Endothelial cell of umbilical vein (primary cell): ENCODE measurements around the gene RNF25. TPM values are rescaled to one million over a fixed set of nuclear protein-coding genes. Genes with fewer than 3 reads are reported as not detected.
A peak's percentile ranks its signal among the peaks of the same experiment; 100 is the strongest.

ENCODE experiments used
- Bru-seq: library from RNA; stranded (reverse); fragments of 400-500 nt; gene quantifications from one replicate; lab custom pipeline; 2021; lab: Mats Ljungman, UMichigan
- BruChase-seq, 2 experiments: library from RNA; stranded (reverse); fragments of 400-500 nt; gene quantifications; one replicate each; lab custom pipeline; 2021; lab: Mats Ljungman, UMichigan
- BruUV-seq: library from RNA; stranded (reverse); fragments of 400-500 nt; replicated peaks from 2 replicates; lab custom pipeline; 2021; lab: Mats Ljungman, UMichigan
- CTCF ChIA-PET: fragments of 300-600, 350-600 bp; sonication (Branson Sonifier 250); formaldehyde crosslinking; loops from one replicate; lab custom pipeline; 2021; ENCODE audit warnings: antibody characterized with exemption, inconsistent platforms; lab: Charles Lee
- POLR2A ChIA-PET: fragments of 300-600, 350-600 bp; sonication (Branson Sonifier 250); formaldehyde crosslinking; loops from one replicate; lab custom pipeline; 2021; ENCODE audit warnings: antibody characterized with exemption, inconsistent platforms; lab: Charles Lee
- DNase-seq: peaks from one replicate; pipeline ENCODE4 v3.0.0-alpha.2; 2011; ENCODE audit warnings: low read depth, low spot score
- FAIRE-seq: peaks from 2 replicates; lab custom pipeline; 2011; peaks lifted over from hg19 to GRCh38; lab: Jason Lieb, UNC
- H2AFZ ChIP-seq: 2 replicates; pipeline ENCODE4 v1.6.0; 2012; ENCODE audit warnings: low read depth, low read length, control low read depth, inconsistent platforms
- H3K27ac ChIP-seq: 2 replicates; pipeline ENCODE4 v1.5.1; 2011; ENCODE audit warnings: low read depth, mild to moderate bottlenecking, control low read depth, low read length, moderate library complexity; ENCODE audit not compliant: insufficient read depth
- H3K27me3 ChIP-seq, 2 experiments: 2 replicates each; pipeline versions ENCODE4 v1.6.0 to v1.6.1; 2011; ENCODE audit warnings: low read length in 2 of 2, mixed read lengths in 1 of 2; ENCODE audit not compliant: control insufficient read depth in 2 of 2, insufficient read depth in 2 of 2
- H3K36me3 ChIP-seq, 2 experiments: 2 replicates in 1 of 2; 3 replicates in 1 of 2; pipeline ENCODE4 v1.5.1; 2011; ENCODE audit warnings: low read length in 2 of 2, mild to moderate bottlenecking in 1 of 2, moderate library complexity in 1 of 2; ENCODE audit not compliant: control insufficient read depth in 2 of 2, insufficient read depth in 2 of 2; ENCODE audit errors: extremely low read depth in 1 of 2
- H3K4me1 ChIP-seq: 3 replicates; pipeline ENCODE4 v1.5.1; 2011; ENCODE audit warnings: mild to moderate bottlenecking, low read length; ENCODE audit not compliant: control insufficient read depth, insufficient read depth; ENCODE audit errors: extremely low read depth
- H3K4me2 ChIP-seq: 2 replicates; pipeline ENCODE4 v1.6.1; 2011; ENCODE audit warnings: low read length, control low read depth, mixed read lengths; ENCODE audit not compliant: insufficient read depth
- H3K4me3 ChIP-seq, 3 experiments: fragments of 200-600 bp in 1 of 3; sonication (generic), shearing (Covaris generic) in 1 of 3; replicated peaks in 1 of 3; 2 replicates each; pipeline ENCODE4 v1.5.1; 2011 to 2016; ENCODE audit warnings: control low read depth in 3 of 3, low read length in 3 of 3, mild to moderate bottlenecking in 2 of 3, inconsistent platforms in 1 of 3, low read depth in 1 of 3, moderate library complexity in 1 of 3; ENCODE audit not compliant: insufficient read depth in 1 of 3
- H3K79me2 ChIP-seq: 2 replicates; pipeline ENCODE4 v1.6.0; 2012; ENCODE audit warnings: low read length, inconsistent platforms; ENCODE audit not compliant: control insufficient read depth, insufficient read depth
- H3K9ac ChIP-seq: replicated peaks from 2 replicates; pipeline ENCODE3; 2011; ENCODE audit warnings: low read length, control low read depth; ENCODE audit not compliant: insufficient read depth; ENCODE audit errors: extremely low read depth
- H3K9me1 ChIP-seq: replicated peaks from 3 replicates; pipeline ENCODE4 v1.6.0; 2011; ENCODE audit warnings: mild to moderate bottlenecking, low read length; ENCODE audit not compliant: control insufficient read depth, insufficient read depth; ENCODE audit errors: extremely low read depth
- H3K9me3 ChIP-seq: replicated peaks from 2 replicates; pipeline ENCODE4 v1.5.1; 2012; ENCODE audit warnings: low read length, inconsistent platforms; ENCODE audit not compliant: control insufficient read depth, insufficient read depth
- H4K20me1 ChIP-seq: replicated peaks from 2 replicates; pipeline ENCODE3; 2011; ENCODE audit warnings: mild to moderate bottlenecking, low read length; ENCODE audit not compliant: control insufficient read depth, insufficient read depth; ENCODE audit errors: extremely low read depth
- MAX ChIP-seq: IDR thresholded peaks from 2 replicates; pipeline ENCODE4 v1.6.1; 2011; ENCODE audit not compliant: insufficient read depth, insufficient read length
- MYC ChIP-seq: IDR thresholded peaks from one replicate; pipeline ENCODE4 v1.6.1; 2011; ENCODE audit warnings: mild to moderate bottlenecking, low read depth, low read length
- POLR2A ChIP-seq: IDR thresholded peaks from 2 replicates; pipeline ENCODE4 v1.6.1; 2012; ENCODE audit warnings: low read depth, mild to moderate bottlenecking, control low read depth, low read length
- POLR2AphosphoS5 ChIP-seq: IDR thresholded peaks from 2 replicates; pipeline ENCODE4 v1.6.1; 2012; ENCODE audit warnings: low read depth, mild to moderate bottlenecking, control low read depth, low read length, moderate library complexity; ENCODE audit not compliant: insufficient read depth
- dilution Hi-C: fragments of 300-500 bp; cut with MboI; formaldehyde crosslinking; loops from one replicate; pipeline ENCODE4 v1.15.0; 2019; ENCODE audit warnings: low sequenced_read_pairs; ENCODE audit not compliant: extremely low pct_ligation_motif_present
- intact Hi-C: fragments of 100-400 bp; cut with micrococcal nuclease; formaldehyde crosslinking; loops from one replicate; pipeline ENCODE4 v1.10.0; 2022
- long read RNA-seq: library from polyadenylated mRNA; stranded (forward); transcript quantifications from one replicate; pipeline ENCODE4 v2.0.0, GENCODE V29; 2021
- polyA minus RNA-seq, 3 experiments: library from RNA; depleted of rRNA, polyadenylated mRNA; stranded (reverse); fragments of >200 nt; gene quantifications; 1 replicate in 1 of 3; 2 replicates in 2 of 3; pipeline ENCODE4 v1.2.3, GENCODE V29; 2011
- polyA plus RNA-seq, 4 experiments: library from polyadenylated mRNA; depleted of rRNA in 3 of 4; stranded (reverse) in 3 of 4; unstranded in 1 of 4; fragments of >200 nt; gene quantifications; 2 replicates each; pipeline versions ENCODE4 v1.2.1 to v1.2.3, GENCODE V29; 2011 to 2012; ENCODE audit warnings: missing spikeins in 1 of 4
- total RNA-seq: library from RNA; stranded (reverse); gene quantifications from 2 replicates; pipeline ENCODE4 v1.2.3, GENCODE V29; 2021

RNF25 gene
- total RNA-seq = 38.2 and 39.1 TPM in 2 replicates
- polyA plus RNA-seq = 54.7 and 61.1 TPM in 2 replicates
- polyA plus RNA-seq (2011; cell fraction: cytosol; rRNA removed) = 67.3 and 69.1 TPM in 2 replicates
- polyA plus RNA-seq (2011; cell fraction: nucleus; rRNA removed) = 54.8 and 60.0 TPM in 2 replicates
- polyA plus RNA-seq (2012) = 33.9 and 41.6 TPM in 2 replicates
- 67.1 and 82.5 TPM in 2 replicates for polyA minus RNA-seq
- polyA minus RNA-seq (2011; cell fraction: cytosol; rRNA and poly(A)+ RNA removed) = 15.6 TPM
- 11.4 and 17.1 TPM in 2 replicates for polyA minus RNA-seq (2011; cell fraction: nucleus; rRNA and poly(A)+ RNA removed)
- Bru-seq, nascent RNA = percentile 78 among the genes with signal in this experiment
- percentile 73 among the genes with signal in this experiment for BruChase-seq, experiment 1, labeled RNA remaining after a 6-hour chase
- BruChase-seq, experiment 2, labeled RNA remaining after a 2-hour chase = percentile 75 among the genes with signal in this experiment
- long read RNA-seq, transcript RNF25-201 (10 exons, 1,914 nt) = major isoform, 36 of 64 reads
- long read RNA-seq, partial matches to known transcripts = 3 of 64 reads
- long read RNA-seq, other reads (novel, unspliced or antisense) = 23 of 64 reads

DNA sequence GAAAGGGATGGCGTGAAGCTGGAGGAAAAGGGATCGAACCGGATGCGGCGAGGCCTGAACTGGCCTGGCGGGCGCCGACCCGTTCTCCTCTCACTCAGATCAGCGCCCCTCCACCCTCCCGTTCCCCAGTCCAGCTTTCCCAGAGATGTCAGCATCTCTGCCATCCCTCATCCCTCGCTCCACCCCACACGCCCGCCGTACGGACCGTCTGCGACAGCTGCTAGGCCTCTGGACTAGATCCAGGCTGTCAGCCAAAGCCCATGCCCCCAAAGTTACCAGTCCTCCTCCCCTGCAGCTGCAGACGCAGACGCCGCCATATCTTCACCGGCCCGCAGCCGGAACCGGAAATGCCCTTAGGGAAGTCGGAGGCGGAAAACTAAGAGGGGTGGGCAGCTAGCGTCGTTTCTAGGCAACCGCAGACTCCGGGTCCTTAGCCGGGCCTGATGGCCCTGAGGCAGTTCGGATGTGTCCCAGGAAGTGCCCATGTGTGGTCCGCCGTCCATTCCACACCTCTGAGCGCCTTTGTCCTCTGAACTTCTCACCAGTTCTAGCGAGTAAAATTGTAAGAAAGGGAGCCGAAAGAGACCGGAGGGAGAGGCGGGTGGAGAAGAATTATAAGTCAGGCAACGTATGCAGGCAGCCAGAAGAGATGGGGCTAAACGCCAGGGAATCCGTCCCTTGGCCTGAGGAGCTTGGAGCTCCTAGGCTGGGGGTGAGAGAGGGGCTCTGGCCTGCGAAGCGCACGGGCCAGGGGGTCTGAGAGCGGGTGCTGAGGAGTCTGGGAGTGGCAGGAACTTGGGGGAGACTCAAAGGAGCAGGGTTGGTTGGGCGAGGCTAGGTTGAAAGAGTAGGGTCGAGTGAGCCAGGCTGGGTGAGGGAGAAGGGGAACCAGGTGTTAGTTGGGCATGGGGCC lies at the start of gene RNF25, which contains the start of gene STK36:
TSS of gene RNF25 (minus strand) at position 349 of the 913 bp plus-strand sequence. CDS start at position 317, 32 bp downstream.
TSS of gene STK36 (plus strand) at position 433 of the 913 bp plus-strand sequence. CDS start 744 bp downstream, outside the sequence.
- H3K36me3 ChIP-seq = peaks cover 7 to 8% of the 10 kb centered on the region in 2 experiments
- peaks cover 17% of the 10 kb centered on the region for H3K79me2 ChIP-seq
- DNase-seq (peak; percentile 82), FAIRE-seq (peak; percentile 97)
- H3K4me1 ChIP-seq = peaks cover 16% of the 10 kb centered on the region
- dilution Hi-C loops (no loop called here), intact Hi-C loops (loop anchor here (1.0 kb wide), 3 partner anchors 13 to 175 kb away; partner anchors contain the start of genes BCS1L, TTLL4 and ZNF142)
- H4K20me1 ChIP-seq = no peaks in the 10 kb centered on the region
- no peaks in the 10 kb centered on the region for H3K27me3 ChIP-seq
- H3K4me3 ChIP-seq = peak within 1 kb of the TSS; percentile 54 to 87 (median 82)
- H3K9ac ChIP-seq = peak within 1 kb of the TSS; percentile 91
- ChIA-PET POLR2A (interaction anchor here (0.6 to 1.8 kb wide), 4 partner anchors 13 to 258 kb away, joined by 4 to 5 read pairs (median 4); partner anchors contain the start of genes BCS1L and ZNF142), CTCF (interaction anchor here (0.5 to 5.4 kb wide), 11 partner anchors 8 to 274 kb away, joined by 3 to 36 read pairs (median 3); partner anchors contain the start of genes BCS1L, TTLL4 and ZNF142)
- H3K4me2 ChIP-seq = peak within 1 kb of the TSS; percentile 94
- peak within 1 kb of the TSS; percentile 79 for H3K27ac ChIP-seq
- BruUV-seq = no TSS peak
- TF ChIP-seq MAX (no peak), POLR2AphosphoS5 (peak; percentile 81), POLR2A (peak; percentile 86), MYC (no peak)
- H3K9me1 ChIP-seq = no peaks in the 10 kb centered on the region
- H2AFZ ChIP-seq = peak within 1 kb of the TSS; percentile 93
- H3K9me3 ChIP-seq = no peaks in the 10 kb centered on the region
